Measurements from ENCODE around the gene CENPQ.
A peak's percentile ranks its signal among the peaks of the same experiment; 100 is the strongest.

Gene CENPQ

GRCh38 chr6:49516147-49516505 is 53.0 kb downstream of the CENPQ start:
- DNase-seq (ENCODE audit: insufficient read length, low spot score) (no peak), FAIRE-seq (peak; percentile 61)
- TF ChIP-seq POLR2A (IDR thresholded peaks at IDR 0.05; ENCODE audit: low read depth, low read length), result no peak

GRCh38 chr6:49517919-49518318 is 54.7 kb downstream of the CENPQ start:
- no peak for FAIRE-seq
- TF ChIP-seq POLR2A (IDR thresholded peaks at IDR 0.05; ENCODE audit: low read depth, low read length), result no peak
- no peak for DNase-seq (ENCODE audit: insufficient read length, low spot score)

- DNase-seq (ENCODE audit: insufficient read length, low spot score) (no peak), FAIRE-seq (no peak)
- no peak for TF ChIP-seq POLR2A (IDR thresholded peaks at IDR 0.05; ENCODE audit: low read depth, low read length)
Measured at GRCh38 chr6:49519660-49520059, 56.5 kb downstream of the CENPQ start.

- no peak for TF ChIP-seq POLR2A (IDR thresholded peaks at IDR 0.05; ENCODE audit: low read depth, low read length)
- no peak for DNase-seq (ENCODE audit: insufficient read length, low spot score)
- FAIRE-seq, result no peak
Measured at GRCh38 chr6:49522710-49523593, 59.8 kb downstream of the CENPQ start.

- TF ChIP-seq POLR2A (IDR thresholded peaks at IDR 0.05; ENCODE audit: low read depth, low read length), result no peak
- no peak for DNase-seq (ENCODE audit: insufficient read length, low spot score)
- FAIRE-seq, result no peak
Measured at GRCh38 chr6:49523901-49524300, 60.7 kb downstream of the CENPQ start.

- FAIRE-seq (no peak), DNase-seq (ENCODE audit: insufficient read length, low spot score) (no peak)
- TF ChIP-seq POLR2A (IDR thresholded peaks at IDR 0.05; ENCODE audit: low read depth, low read length), result no peak
Measured at GRCh38 chr6:49524541-49524940, 61.4 kb downstream of the CENPQ start.

GRCh38 chr6:49526598-49526997 is 63.4 kb downstream of the CENPQ start:
- no peak for TF ChIP-seq POLR2A (IDR thresholded peaks at IDR 0.05; ENCODE audit: low read depth, low read length)
- DNase-seq (ENCODE audit: insufficient read length, low spot score) (no peak), FAIRE-seq (no peak)

GRCh38 chr6:49527320-49527719 is 64.2 kb downstream of the CENPQ start:
- no peak for FAIRE-seq
- no peak for DNase-seq (ENCODE audit: insufficient read length, low spot score)
- no peak for TF ChIP-seq POLR2A (IDR thresholded peaks at IDR 0.05; ENCODE audit: low read depth, low read length)

- TF ChIP-seq POLR2A (IDR thresholded peaks at IDR 0.05; ENCODE audit: low read depth, low read length), result no peak
- no peak for DNase-seq (ENCODE audit: insufficient read length, low spot score)
- FAIRE-seq, result no peak
Measured at GRCh38 chr6:49528571-49528970, 65.4 kb downstream of the CENPQ start.

- FAIRE-seq (no peak), DNase-seq (ENCODE audit: insufficient read length, low spot score) (no peak)
Measured at GRCh38 chr6:49530141-49530776, 67.1 kb downstream of the CENPQ start.

GRCh38 chr6:49531774-49532569 is 68.8 kb downstream of the CENPQ start:
- TF ChIP-seq POLR2A (IDR thresholded peaks at IDR 0.05; ENCODE audit: low read depth, low read length), result no peak
- DNase-seq (ENCODE audit: insufficient read length, low spot score), result peak; percentile 17
- FAIRE-seq, result peak; percentile 98

More at GRCh38 chr6:49530141-49530776, 67.1 kb downstream of the CENPQ start:
- no peak for TF ChIP-seq POLR2A (IDR thresholded peaks at IDR 0.05; ENCODE audit: low read depth, low read length)

GRCh38 chr6:49535795-49536194 is 72.6 kb downstream of the CENPQ start:
- FAIRE-seq (no peak), DNase-seq (ENCODE audit: insufficient read length, low spot score) (no peak)
- TF ChIP-seq POLR2A (IDR thresholded peaks at IDR 0.05; ENCODE audit: low read depth, low read length), result no peak

GRCh38 chr6:49539102-49539501 is 75.9 kb downstream of the CENPQ start:
- no peak for TF ChIP-seq POLR2A (IDR thresholded peaks at IDR 0.05; ENCODE audit: low read depth, low read length)
- no peak for DNase-seq (ENCODE audit: insufficient read length, low spot score)
- FAIRE-seq, result no peak

GRCh38 chr6:49540614-49541013 is 77.4 kb downstream of the CENPQ start:
- no peak for TF ChIP-seq POLR2A (IDR thresholded peaks at IDR 0.05; ENCODE audit: low read depth, low read length)
- FAIRE-seq, result peak; percentile 33
- DNase-seq (ENCODE audit: insufficient read length, low spot score), result no peak
